GM21723 (cell line): ENCODE data around the gene KANK2.

Source experiments
- ATAC-seq: cut with Tn5 transposase; IDR thresholded peaks from one replicate; pipeline ENCODE4 v1.9.1; 2021; ENCODE audit warnings: mild to moderate bottlenecking, moderate library complexity; ENCODE audit not compliant: unreplicated experiment

Gene KANK2

GRCh38 chr19:11226716-11227166 is 29.4 kb upstream of the KANK2 start:
- no peak for ATAC-seq

- ATAC-seq: no peak
Measured at GRCh38 chr19:11225815-11226214, 28.5 kb upstream of the KANK2 start.

GRCh38 chr19:11225172-11225571 is 27.8 kb upstream of the KANK2 start:
- ATAC-seq: no peak

- no peak for ATAC-seq
Measured at GRCh38 chr19:11224429-11224828, 27.1 kb upstream of the KANK2 start.

GRCh38 chr19:11223200-11223599 is 25.9 kb upstream of the KANK2 start:
- ATAC-seq: no peak

GRCh38 chr19:11221082-11221598 is 23.8 kb upstream of the KANK2 start:
- ATAC-seq: no peak

- no peak for ATAC-seq
Measured at GRCh38 chr19:11214387-11214786, 17.0 kb upstream of the KANK2 start.

GRCh38 chr19:11210656-11210928 is 13.2 kb upstream of the KANK2 start:
- ATAC-seq: no peak

GRCh38 chr19:11209839-11210655 is 12.7 kb upstream of the KANK2 start:
- ATAC-seq: no peak

- ATAC-seq: no peak
Measured at GRCh38 chr19:11208561-11209471, 11.5 kb upstream of the KANK2 start.

- ATAC-seq: no peak
Measured at GRCh38 chr19:11205939-11206570, 8.7 kb upstream of the KANK2 start.

GRCh38 chr19:11204943-11205349 is 7.6 kb upstream of the KANK2 start:
- ATAC-seq: no peak

GRCh38 chr19:11204076-11204602 is 6.8 kb upstream of the KANK2 start:
- ATAC-seq: no peak

GRCh38 chr19:11203194-11204075 is 6.1 kb upstream of the KANK2 start:
- ATAC-seq: no peak

GRCh38 chr19:11202488-11203193 is 5.3 kb upstream of the KANK2 start:
- ATAC-seq: no peak

- ATAC-seq: no peak
Measured at GRCh38 chr19:11201791-11202190, 4.4 kb upstream of the KANK2 start.

- ATAC-seq: no peak
Measured at GRCh38 chr19:11200931-11201330, 3.6 kb upstream of the KANK2 start.

GRCh38 chr19:11200015-11200574 is 2.8 kb upstream of the KANK2 start:
- no peak for ATAC-seq

GRCh38 chr19:11199517-11199916 is 2.2 kb upstream of the KANK2 start:
- ATAC-seq: no peak
